Measurements from ENCODE around the gene DNALI1. TPM values are rescaled to one million over a fixed set of nuclear protein-coding genes. Genes with fewer than 3 reads are reported as not detected.

Gene DNALI1
- total and polyA plus RNA-seq, 2 experiments from 2014 or later: 5.4 to 25.6 TPM

- TF ChIP-seq ETS1 (IDR thresholded peaks at IDR 0.05): no peak
- no peak for TF ChIP-seq EZH2phosphoT487 (IDR thresholded peaks at IDR 0.05; ENCODE audit: unreplicated experiment)
- no peak for TF ChIP-seq POLR2AphosphoS5 (IDR thresholded peaks at IDR 0.05; ENCODE audit: low read depth)
These were observed 32.2 kb downstream of the DNALI1 start (continued) for GRCh38 chr1:37588939-37589338.

- H4K20me1 ChIP-seq (replicated peaks; ENCODE audit: insufficient read depth): peaks cover 53% of the 10 kb centered on the region
- H3K4me3 Mint-ChIP-seq: peak overlapping the region; percentile 29; the same call in 2 of the 3 replicates
- no peaks in the 10 kb centered on the region for H3K9me3 Mint-ChIP-seq
- H3K4me1 Mint-ChIP-seq: peaks cover 3% of the 10 kb centered on the region; the same call in 1 of the 3 replicates
- peaks cover 64% of the 10 kb centered on the region for H3K79me2 ChIP-seq (replicated peaks; ENCODE audit: insufficient read depth)
- no peak overlapping the region for H3K4me3 ChIP-seq
- no peak overlapping the region for H3K27ac Mint-ChIP-seq
- no peak overlapping the region for H2AFZ ChIP-seq
- peaks cover 44% of the 10 kb centered on the region for H3K36me3 Mint-ChIP-seq (ENCODE audit: low read depth)
- H3K27me3 Mint-ChIP-seq (ENCODE audit: insufficient read depth, low read depth, poor library complexity): peaks cover 4% of the 10 kb centered on the region
- peaks cover 6% of the 10 kb centered on the region for H3K4me1 ChIP-seq (ENCODE audit: insufficient read depth)
- H3K27ac ChIP-seq (ENCODE audit: low read depth): no peak overlapping the region
- H3K36me3 ChIP-seq (ENCODE audit: insufficient read depth): peaks cover 45% of the 10 kb centered on the region
- no peaks in the 10 kb centered on the region for H3K9me2 ChIP-seq (ENCODE audit: insufficient read depth)
- DNase-seq (ENCODE audit: low spot score) (no peak), ATAC-seq (no peak)
- no peaks in the 10 kb centered on the region; the same call in 1 of the 2 replicates for H3K27me3 ChIP-seq (ENCODE audit: insufficient read depth)
- no peaks in the 10 kb centered on the region; the same call in 1 of the 2 replicates for H3F3A ChIP-seq (replicated peaks; ENCODE audit: low read depth)
- H3K4me2 ChIP-seq: peak overlapping the region; percentile 87; the same call in 1 of the 2 replicates
- TF ChIP-seq POLR2AphosphoS5 (IDR thresholded peaks at IDR 0.05; ENCODE audit: low read depth) (no peak), NANOG (IDR thresholded peaks at IDR 0.05; ENCODE audit: borderline replicate concordance) (no peak), ZNF331 (CRISPR knock-in tag; IDR thresholded peaks at IDR 0.05; ENCODE audit: low read depth) (no peak), REST (IDR thresholded peaks at IDR 0.05; ENCODE audit: unreplicated experiment) (no peak), STAT1 (IDR thresholded peaks at IDR 0.05; ENCODE audit: unreplicated experiment) (no peak), JUNB (IDR thresholded peaks at IDR 0.05; ENCODE audit: unreplicated experiment) (no peak), CTCF (conservative IDR thresholded peaks at IDR 0.05; ENCODE audit: low read depth in 2 of 2) (no peak), EZH2 (IDR thresholded peaks at IDR 0.05; ENCODE audit: low read depth, unreplicated experiment) (no peak), ZNF462 (CRISPR knock-in tag; IDR thresholded peaks at IDR 0.05) (no peak), CREB1 (CRISPR knock-in tag; IDR thresholded peaks at IDR 0.05; ENCODE audit: low read depth) (no peak), ZNF114 (CRISPR knock-in tag; IDR thresholded peaks at IDR 0.05) (no peak), EZH2phosphoT487 (IDR thresholded peaks at IDR 0.05; ENCODE audit: unreplicated experiment) (no peak)
These were observed 37.0 kb downstream of the DNALI1 start for GRCh38 chr1:37593726-37594125.

Measured in GM23338 (cell line).